HL-60 (cell line): ENCODE results near the gene CRELD2.

Experiments
- DNase-seq, 2 experiments: peaks; one replicate each; pipeline ENCODE4 v3.0.0-alpha.2; 2010 to 2020; ENCODE audit warnings: low read depth in 1 of 2, low spot score in 1 of 2
- H3K27ac ChIP-seq: fragments of 250-450 bp; sonication (Bioruptor Pico); replicated peaks from 2 replicates; pipeline ENCODE4 v1.5.1; 2020; ENCODE audit warnings: mild to moderate bottlenecking, moderate library complexity
- H3K27me3 ChIP-seq: fragments of 250-450 bp; sonication (Bioruptor Pico); 2 replicates; pipeline ENCODE4 v1.5.1; 2021; ENCODE audit warnings: mild to moderate bottlenecking, moderate library complexity; ENCODE audit not compliant: insufficient read depth, poor library complexity, severe bottlenecking
- H3K4me3 ChIP-seq: replicated peaks from 2 replicates; pipeline ENCODE4 v1.5.1; 2011; ENCODE audit warnings: mild to moderate bottlenecking, control low read depth, low read length; ENCODE audit not compliant: insufficient read depth
- CTCF ChIP-seq: IDR thresholded peaks from one replicate; pipeline ENCODE4 v1.5.1; 2011; ENCODE audit warnings: low read length, control low read depth, inconsistent platforms; ENCODE audit not compliant: insufficient read depth
- GABPA ChIP-seq: IDR thresholded peaks from 2 replicates; pipeline ENCODE4 v1.6.1; 2012; ENCODE audit warnings: low read depth
- POLR2AphosphoS5 ChIP-seq: IDR thresholded peaks from 2 replicates; pipeline ENCODE4 v1.6.1; 2012; ENCODE audit warnings: low read depth
- REST ChIP-seq: IDR thresholded peaks from 2 replicates; pipeline ENCODE4 v1.6.1; 2012; ENCODE audit warnings: low read depth; ENCODE audit not compliant: insufficient replicate concordance
- SPI1 ChIP-seq: IDR thresholded peaks from 2 replicates; pipeline ENCODE4 v1.6.1; 2012; ENCODE audit warnings: low read depth, mild to moderate bottlenecking, borderline replicate concordance

CRELD2 gene

GRCh38 chr22:49885881-49886280 lies 32.6 kb upstream of the CRELD2 start:
- H3K27ac ChIP-seq = no peak overlapping the region
- no peak overlapping the region for H3K4me3 ChIP-seq
- TF ChIP-seq CTCF (no peak), SPI1 (no peak), REST (no peak), GABPA (no peak), POLR2AphosphoS5 (no peak)
- DNase-seq = no peak
- H3K27me3 ChIP-seq = no peaks in the 10 kb centered on the region

GRCh38 chr22:49886346-49887063 lies 31.9 kb upstream of the CRELD2 start:
- TF ChIP-seq POLR2AphosphoS5 = no peak
- no peak for TF ChIP-seq CTCF
- no peak for TF ChIP-seq SPI1
- TF ChIP-seq REST = no peak

GRCh38 chr22:49887064-49887451 lies 31.4 kb upstream of the CRELD2 start:
- TF ChIP-seq POLR2AphosphoS5 = no peak
- TF ChIP-seq REST = no peak
- no peak for TF ChIP-seq GABPA
- TF ChIP-seq CTCF = no peak
- TF ChIP-seq SPI1 = no peak

More at GRCh38 chr22:49886346-49887063, 31.9 kb upstream of the CRELD2 start:
- Histone ChIP-seq H3K4me3 (no peak overlapping the region), H3K27ac (no peak overlapping the region), H3K27me3 (no peaks in the 10 kb centered on the region)
- no peak for DNase-seq

More at GRCh38 chr22:49887064-49887451, 31.4 kb upstream of the CRELD2 start:
- no peak for DNase-seq
- Histone ChIP-seq H3K27me3 (no peaks in the 10 kb centered on the region), H3K27ac (no peak overlapping the region), H3K4me3 (no peak overlapping the region)
